MG63 (cell line): ENCODE results near the gene MGAT1. TPM values are rescaled to one million over a fixed set of nuclear protein-coding genes. Genes with fewer than 3 reads are reported as not detected.
"Not testable (repeated sequence)": the region's sequence is repeated elsewhere in the genome, so short reads cannot be mapped to it uniquely, and the experiment has no call there.

Experiments
- DNase-seq: peaks from one replicate; pipeline ENCODE4 v3.0.0-alpha.2; 2020
- H3K27me3 ChIP-seq: fragments of 250-450 bp; sonication (Bioruptor Pico); 2 replicates; pipeline ENCODE4 v1.5.1; 2020; ENCODE audit warnings: mild to moderate bottlenecking, moderate library complexity
- H3K36me3 ChIP-seq: fragments of 250-450 bp; sonication (Bioruptor Pico); 2 replicates; pipeline ENCODE4 v1.5.1; 2020; ENCODE audit warnings: mild to moderate bottlenecking, moderate library complexity
- H3K4me3 ChIP-seq: fragments of 250-450 bp; sonication (Bioruptor Pico); 2 replicates; pipeline ENCODE4 v1.5.1; 2020; ENCODE audit warnings: mild to moderate bottlenecking, moderate library complexity
- H3K9me3 ChIP-seq: fragments of 250-450 bp; sonication (Bioruptor Pico); 2 replicates; pipeline ENCODE4 v1.5.1; 2020; ENCODE audit warnings: mild to moderate bottlenecking, moderate library complexity
- total RNA-seq: library from RNA; depleted of rRNA; stranded (reverse); fragments of >200 nt; shearing (Covaris generic); gene quantifications from 2 replicates; pipeline ENCODE4 v1.2.3, GENCODE V29; 2014; ENCODE audit warnings: low replicate concordance

Gene MGAT1
- total RNA-seq, 1 experiment from 2014 or later, result 189 TPM

DNA sequence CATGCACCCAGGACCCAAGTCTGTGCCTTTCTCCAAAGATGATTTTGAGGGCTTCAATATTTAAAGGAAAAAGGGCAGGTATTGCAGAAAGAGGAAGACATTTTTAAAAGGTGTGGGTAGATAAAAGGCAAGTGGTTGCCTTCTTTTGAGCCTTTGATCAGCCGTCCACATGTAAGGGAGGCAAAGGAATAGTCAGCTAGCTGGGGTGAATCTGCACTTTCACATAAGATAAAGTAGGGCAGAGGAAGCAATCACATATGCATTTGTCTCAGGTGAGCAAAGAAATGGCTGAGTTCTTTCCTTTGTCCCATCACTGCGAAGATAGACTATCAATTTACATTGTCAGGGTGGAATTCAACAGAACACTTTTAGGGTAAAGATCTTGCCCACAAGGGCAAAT lies 19.9 kb downstream of the MGAT1 start:
- DNase-seq, result no peak

DNA sequence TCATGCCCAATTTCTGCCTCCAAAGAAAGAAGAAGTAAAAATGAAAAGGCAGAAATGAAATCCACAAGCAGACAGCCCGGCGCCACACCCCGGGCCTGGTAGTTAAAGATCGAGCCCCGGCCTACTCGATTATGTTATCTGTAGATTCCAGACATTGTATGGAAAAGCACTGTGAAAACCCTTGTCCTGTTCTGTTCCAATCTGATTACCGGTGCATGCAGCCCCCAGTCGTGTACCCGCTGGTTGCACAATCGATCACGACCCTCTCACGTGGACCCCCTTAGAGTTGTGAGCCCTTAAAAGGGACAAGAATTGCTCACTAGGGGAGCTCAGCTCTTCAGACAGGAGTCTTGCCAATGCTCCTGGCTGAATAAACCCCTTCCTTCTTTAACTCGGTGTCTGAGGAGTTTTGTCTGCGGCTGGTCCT lies 20.7 kb downstream of the MGAT1 start:
- not testable (repeated sequence) for DNase-seq, H3K27me3 ChIP-seq, H3K36me3 ChIP-seq, H3K9me3 ChIP-seq, H3K4me3 ChIP-seq

More for the DNA sequence above, 19.9 kb downstream of the MGAT1 start:
- Histone ChIP-seq H3K36me3 (peaks cover 5% of the 10 kb centered on the region), H3K4me3 (no peak overlapping the region), H3K9me3 (no peaks in the 10 kb centered on the region), H3K27me3 (no peaks in the 10 kb centered on the region)

DNA sequence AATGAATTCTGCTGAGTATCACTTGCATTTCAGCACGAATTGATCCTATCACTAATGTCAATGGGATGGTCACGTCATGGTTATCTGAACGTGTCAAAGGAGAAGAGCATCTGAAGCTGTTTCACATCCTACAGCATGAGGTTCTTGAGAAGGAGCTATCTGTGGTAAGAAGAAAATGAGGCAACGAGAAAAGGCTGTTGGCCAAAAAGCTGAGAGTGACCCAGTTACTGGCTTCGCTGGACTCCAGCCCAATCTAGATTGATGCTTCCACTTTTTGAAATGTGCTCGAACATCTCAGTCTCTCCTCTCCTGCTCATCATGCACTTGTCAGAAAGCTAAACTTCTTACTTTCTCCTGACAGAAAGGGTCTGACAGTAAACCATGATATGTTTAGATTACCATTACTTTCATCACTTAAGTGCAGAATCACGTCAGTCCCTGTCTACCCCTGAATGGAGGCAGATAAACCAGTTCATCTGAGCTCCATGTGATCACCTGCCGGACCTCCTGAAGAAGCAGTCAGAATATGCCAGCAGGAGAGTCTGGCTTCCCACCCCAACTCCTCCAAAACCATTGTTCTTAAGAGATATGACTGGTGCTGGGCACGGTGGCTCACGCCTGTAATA lies 22.5 kb downstream of the MGAT1 start:
- Histone ChIP-seq H3K36me3 (no peaks in the 10 kb centered on the region), H3K9me3 (no peaks in the 10 kb centered on the region), H3K4me3 (no peak overlapping the region), H3K27me3 (peaks cover 5% of the 10 kb centered on the region)
- DNase-seq, result no peak

DNA sequence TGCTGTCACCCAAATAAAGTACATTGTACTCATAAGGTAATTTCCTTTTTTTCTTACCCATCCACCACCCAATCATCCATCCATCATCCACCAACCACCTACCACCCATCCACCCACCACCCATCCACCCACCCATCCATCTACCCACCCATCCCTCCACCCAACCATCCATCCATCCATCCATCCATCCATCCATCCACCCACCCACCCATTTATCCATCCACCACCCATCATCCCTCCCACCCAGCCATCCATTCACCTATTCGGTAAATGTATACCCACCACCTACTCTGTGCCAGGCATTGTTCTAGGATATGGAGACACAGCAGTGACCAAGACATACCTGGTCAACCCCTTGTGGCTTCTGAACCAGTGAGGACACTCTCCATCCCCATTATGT lies 25.1 kb downstream of the MGAT1 start:
- H3K4me3 ChIP-seq, result no peak overlapping the region

DNA sequence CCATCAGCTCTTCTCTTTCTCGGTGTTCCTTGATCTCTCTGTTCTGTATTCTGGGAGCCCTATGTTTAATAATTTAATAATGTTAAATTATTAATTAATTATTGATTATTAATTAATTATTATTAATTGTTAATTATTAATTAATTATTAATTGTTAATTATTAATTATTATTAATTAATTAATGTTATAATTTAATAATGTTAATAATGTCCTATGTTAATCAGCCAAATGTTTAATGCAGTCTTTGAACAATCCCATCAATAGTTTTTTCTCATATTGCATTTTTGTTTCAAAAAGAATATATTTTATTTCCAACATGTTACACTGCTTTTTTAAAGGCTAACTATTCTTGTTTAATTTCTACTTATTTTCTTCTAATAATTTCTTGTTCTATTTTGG lies 26.2 kb downstream of the MGAT1 start:
- H3K4me3 ChIP-seq, result no peak overlapping the region
- peaks cover 6% of the 10 kb centered on the region for H3K9me3 ChIP-seq
- H3K36me3 ChIP-seq, result no peaks in the 10 kb centered on the region; the same call in 1 of the 2 replicates
- no peak for DNase-seq
- peaks cover 8% of the 10 kb centered on the region for H3K27me3 ChIP-seq

More for the DNA sequence above, 25.1 kb downstream of the MGAT1 start:
- no peaks in the 10 kb centered on the region for H3K36me3 ChIP-seq
- peaks cover 8% of the 10 kb centered on the region for H3K27me3 ChIP-seq
- no peaks in the 10 kb centered on the region for H3K9me3 ChIP-seq
- DNase-seq, result no peak

DNA sequence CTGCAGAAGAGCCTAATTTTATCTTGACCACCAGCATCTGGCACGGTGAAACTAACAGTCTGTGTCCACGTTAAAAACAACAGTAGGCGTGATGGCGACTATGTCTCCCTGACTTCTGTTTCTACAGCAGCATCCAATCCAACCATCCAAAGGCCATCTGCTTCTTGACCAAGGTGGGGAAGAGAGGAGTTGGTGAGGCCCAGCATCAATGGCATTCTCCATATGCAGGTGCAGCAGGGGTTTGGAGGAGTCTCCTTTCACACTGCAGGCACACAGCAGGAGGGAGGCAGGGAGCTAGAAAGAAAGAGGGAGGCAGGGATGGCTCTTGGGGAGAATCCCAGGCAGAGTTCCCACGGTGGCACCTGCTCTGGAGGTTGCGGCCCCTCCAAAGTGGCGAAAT lies 27.0 kb downstream of the MGAT1 start:
- DNase-seq, result no peak
- Histone ChIP-seq H3K9me3 (peaks cover 6% of the 10 kb centered on the region), H3K4me3 (no peak overlapping the region), H3K36me3 (no peaks in the 10 kb centered on the region; the same call in 1 of the 2 replicates), H3K27me3 (peaks cover 8% of the 10 kb centered on the region)

DNA sequence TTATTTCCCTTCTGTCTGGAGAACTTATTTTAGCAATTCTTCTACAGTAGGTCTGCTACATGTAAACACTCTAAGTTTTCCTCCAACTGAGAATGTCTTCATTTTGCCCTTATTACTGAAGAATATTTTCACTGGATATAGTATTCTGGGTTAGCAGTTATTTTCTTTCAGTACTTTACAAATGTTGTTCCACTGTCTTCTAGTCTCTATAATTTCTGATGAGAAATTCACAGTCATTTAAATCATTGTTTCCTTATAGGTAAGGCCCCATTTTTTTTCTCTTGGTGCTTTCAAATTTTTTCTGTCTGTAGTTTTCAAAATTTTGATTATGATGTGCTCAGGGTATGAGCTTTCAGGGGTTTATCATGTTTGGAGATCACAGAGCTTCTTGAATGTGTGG lies 30.8 kb downstream of the MGAT1 start:
- H3K27me3 ChIP-seq, result peaks cover 8% of the 10 kb centered on the region
- no peak for DNase-seq
- H3K9me3 ChIP-seq, result peaks cover 6% of the 10 kb centered on the region
- H3K36me3 ChIP-seq, result no peaks in the 10 kb centered on the region; the same call in 1 of the 2 replicates
- no peak overlapping the region for H3K4me3 ChIP-seq

DNA sequence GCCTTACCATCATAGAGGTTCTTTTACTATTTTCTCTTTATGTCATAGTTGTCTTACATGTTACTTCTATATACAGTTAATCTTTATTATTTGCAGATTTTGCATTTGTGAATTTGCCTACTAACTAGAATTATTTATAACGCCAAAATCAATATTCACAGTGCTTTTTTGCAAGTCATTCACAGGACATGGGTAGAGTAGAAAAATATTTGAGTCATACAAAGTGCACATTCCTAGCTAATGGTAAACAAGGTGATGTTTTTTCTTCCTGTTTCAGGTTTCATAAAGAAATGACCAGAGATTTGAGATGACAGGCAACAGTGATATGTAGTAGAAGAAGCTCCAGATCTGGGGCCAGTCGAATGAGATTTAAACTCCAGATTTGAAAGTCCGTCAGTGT lies 32.8 kb downstream of the MGAT1 start:
- Histone ChIP-seq H3K4me3 (no peak overlapping the region), H3K27me3 (peaks cover 2% of the 10 kb centered on the region; the same call in 1 of the 2 replicates), H3K9me3 (peaks cover 6% of the 10 kb centered on the region), H3K36me3 (no peaks in the 10 kb centered on the region; the same call in 1 of the 2 replicates)
- no peak for DNase-seq

DNA sequence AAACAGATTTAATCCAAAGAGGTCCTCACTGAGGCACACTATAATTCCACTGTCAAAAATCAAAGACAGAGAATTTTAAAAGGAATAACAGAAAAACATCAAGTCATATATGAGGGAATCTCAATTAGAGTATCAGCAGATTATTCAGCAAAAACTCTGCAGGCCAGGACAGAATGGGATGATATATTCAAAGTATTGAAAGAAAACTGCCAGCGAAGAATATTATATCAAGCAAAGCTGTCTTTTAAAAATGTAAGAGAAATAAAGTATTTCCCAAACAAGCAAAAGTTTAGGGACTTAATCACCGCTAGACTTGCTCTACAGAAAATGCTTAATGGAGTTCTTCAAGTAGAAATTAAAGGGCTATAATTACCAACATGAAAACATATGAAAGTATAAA lies 47.0 kb downstream of the MGAT1 start:
- Histone ChIP-seq H3K27me3 (peaks cover 22% of the 10 kb centered on the region), H3K4me3 (no peak overlapping the region), H3K9me3 (peaks cover 16% of the 10 kb centered on the region), H3K36me3 (no peaks in the 10 kb centered on the region)
- no peak for DNase-seq

DNA sequence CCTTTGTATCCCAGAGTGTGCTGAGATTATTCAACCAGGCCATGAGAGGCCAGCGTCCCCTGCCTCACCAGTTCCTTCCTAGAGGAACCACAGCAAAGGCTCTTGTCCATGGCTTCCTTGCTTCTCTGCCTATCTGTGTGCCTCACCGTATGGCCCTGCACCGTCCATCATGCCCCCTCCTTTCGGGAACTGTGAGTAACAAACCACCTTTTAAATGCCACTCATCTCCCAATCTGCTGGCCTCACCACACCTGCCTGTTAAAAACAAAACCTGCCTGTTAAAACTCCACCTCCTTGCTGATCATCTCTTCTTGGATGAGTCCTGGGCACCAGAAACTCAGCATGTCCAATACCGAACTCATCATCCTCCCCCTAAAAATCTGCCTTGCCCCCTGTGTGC lies 58.4 kb downstream of the MGAT1 start:
- peaks cover 75% of the 10 kb centered on the region for H3K27me3 ChIP-seq
- no peak for DNase-seq
- H3K4me3 ChIP-seq, result no peak overlapping the region
- no peaks in the 10 kb centered on the region for H3K36me3 ChIP-seq
- no peaks in the 10 kb centered on the region; the same call in 1 of the 2 replicates for H3K9me3 ChIP-seq

DNA sequence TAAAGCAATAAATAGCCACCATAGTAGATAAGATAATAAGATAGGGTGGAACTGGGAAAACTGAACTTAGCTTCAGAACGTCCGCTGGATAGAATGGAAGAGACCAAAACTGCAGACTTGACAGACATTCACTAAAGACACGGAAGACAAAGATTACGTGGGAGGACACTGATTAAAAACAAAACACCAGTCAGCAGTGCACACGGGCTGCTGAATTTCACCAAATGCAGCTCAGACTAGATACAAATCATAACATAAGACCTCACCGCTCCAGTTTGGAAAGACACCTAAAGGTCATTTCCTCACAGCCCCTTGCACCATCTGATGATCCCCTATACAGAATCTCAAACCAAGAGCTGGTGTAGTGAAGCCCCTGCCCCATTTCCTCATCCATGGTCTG lies 59.9 kb downstream of the MGAT1 start:
- H3K27me3 ChIP-seq, result peaks cover 85% of the 10 kb centered on the region
- DNase-seq, result no peak
- no peak overlapping the region for H3K4me3 ChIP-seq
- H3K36me3 ChIP-seq, result no peaks in the 10 kb centered on the region
- no peaks in the 10 kb centered on the region; the same call in 1 of the 2 replicates for H3K9me3 ChIP-seq

DNA sequence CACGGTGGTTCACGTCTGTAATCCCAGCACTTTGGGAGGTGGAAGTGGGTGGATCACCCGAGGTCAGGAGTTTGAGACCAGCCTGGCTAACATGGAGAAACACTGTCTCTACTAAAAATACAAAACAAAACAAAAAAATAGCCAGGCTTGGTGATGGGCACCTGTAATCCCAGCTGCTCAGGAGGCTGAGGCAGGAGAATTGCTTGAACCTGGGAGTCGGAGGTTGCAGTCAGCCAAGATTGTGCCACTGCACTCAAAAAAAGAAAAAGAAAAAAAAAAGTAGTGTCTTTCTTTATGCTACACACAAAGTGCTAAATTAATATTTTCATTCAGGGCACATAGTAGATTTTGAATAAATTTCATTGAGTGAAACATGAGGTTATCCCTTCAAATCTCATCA lies 61.7 kb downstream of the MGAT1 start:
- DNase-seq, H3K9me3 ChIP-seq: not testable (repeated sequence)

DNA sequence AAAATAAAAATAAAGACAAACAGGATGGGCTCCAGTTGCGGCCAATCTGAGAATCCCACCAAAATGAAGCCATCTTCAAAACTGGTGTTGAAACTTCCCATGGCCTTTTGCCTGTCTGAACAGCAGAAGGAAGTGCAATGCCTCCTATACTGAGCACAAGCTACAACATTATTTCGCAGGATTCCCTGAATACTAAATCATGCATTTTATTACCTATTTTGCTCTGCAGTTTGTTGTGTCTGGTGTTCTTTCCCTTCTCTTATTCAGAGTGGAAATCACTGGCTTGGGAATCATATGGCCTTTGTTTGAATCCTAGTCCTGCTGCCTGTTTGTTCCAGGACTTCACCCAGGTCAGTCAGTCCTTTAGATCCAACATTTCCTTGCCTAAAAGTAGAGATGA lies 62.6 kb downstream of the MGAT1 start, which contains the start of gene OR2Y1:
Gene OR2Y1, minus strand, starts transcription at position 101 of the 400 bp plus-strand sequence. Its CDS starts 0 bp downstream, at position 101.
- Histone ChIP-seq H3K27me3 (peaks cover 85% of the 10 kb centered on the region), H3K36me3 (no peaks in the 10 kb centered on the region), H3K9me3 (peaks cover 3% of the 10 kb centered on the region), H3K4me3 (no peak within 1 kb of the TSS)
- no peak for DNase-seq

More for the DNA sequence above, 61.7 kb downstream of the MGAT1 start:
- peaks cover 88% of the 10 kb centered on the region for H3K27me3 ChIP-seq
- not testable (repeated sequence) for H3K4me3 ChIP-seq, H3K36me3 ChIP-seq

DNA sequence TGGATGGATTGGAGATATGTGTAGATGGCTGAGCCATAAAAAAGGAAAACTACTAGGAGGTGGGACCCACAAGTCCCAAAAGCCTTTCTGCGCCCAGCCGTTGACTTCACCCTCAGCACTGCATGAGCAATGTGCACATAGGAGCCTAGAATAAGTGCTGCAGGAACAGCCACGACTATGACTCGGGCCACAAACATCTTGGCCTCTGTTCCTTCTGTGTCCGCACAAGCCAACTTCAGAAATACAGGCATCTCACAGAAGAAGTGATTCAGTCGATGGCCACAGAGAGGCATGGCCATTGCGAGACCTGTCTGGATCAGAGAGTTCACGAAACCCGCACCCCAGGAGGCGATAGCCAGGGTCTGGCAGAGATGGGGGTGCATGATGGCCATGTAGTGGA lies 63.3 kb downstream of the MGAT1 start:
- no peak for DNase-seq
- peaks cover 85% of the 10 kb centered on the region for H3K27me3 ChIP-seq
- no peak overlapping the region for H3K4me3 ChIP-seq
- H3K9me3 ChIP-seq, result peaks cover 3% of the 10 kb centered on the region
- H3K36me3 ChIP-seq, result no peaks in the 10 kb centered on the region

DNA sequence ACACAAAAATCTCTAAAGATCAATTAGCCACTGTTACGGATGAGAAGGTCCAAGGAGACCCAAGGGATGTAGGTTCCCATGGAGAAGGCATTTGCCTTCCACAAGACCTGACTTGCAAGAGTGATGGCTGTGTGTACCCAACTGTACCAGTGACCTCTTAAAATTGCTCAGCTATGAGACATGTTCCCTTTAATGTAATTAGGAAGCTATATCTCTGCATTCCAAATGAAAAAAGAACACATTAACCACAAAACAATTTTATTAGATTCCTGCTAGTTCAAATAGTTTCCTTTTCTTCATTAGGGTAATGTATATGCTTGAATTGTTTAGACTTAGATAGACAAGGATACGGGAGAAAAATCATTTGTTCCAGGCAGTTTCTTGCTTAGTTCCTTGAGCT lies 66.1 kb downstream of the MGAT1 start:
- no peak overlapping the region for H3K4me3 ChIP-seq
- H3K27me3 ChIP-seq, result peaks cover 82% of the 10 kb centered on the region
- peaks cover 3% of the 10 kb centered on the region for H3K9me3 ChIP-seq
- no peaks in the 10 kb centered on the region for H3K36me3 ChIP-seq
- no peak for DNase-seq
